SU-DHL-6 (cell line): ENCODE measurements around the gene UNC5C.

Experiments
- H2AFZ ChIP-seq: fragments of 200-600 bp; sonication (generic); 2 replicates; pipeline ENCODE4 v1.6.1; 2014; ENCODE audit warnings: low read depth, mild to moderate bottlenecking, moderate library complexity, mixed read lengths, antibody characterized with exemption, low read length; ENCODE audit not compliant: severe bottlenecking
- H3F3A ChIP-seq: fragments of 200-600 bp; shearing (Covaris generic); 2 replicates; pipeline ENCODE4 v1.6.0; 2016; ENCODE audit warnings: antibody characterized with exemption, mild to moderate bottlenecking; ENCODE audit not compliant: insufficient read depth
- H3K27ac ChIP-seq: fragments of 200-600 bp; sonication (generic); 2 replicates; pipeline ENCODE4 v1.5.1; 2016; ENCODE audit warnings: low read depth, mild to moderate bottlenecking, low read length, moderate library complexity, mixed read lengths
- H3K27me3 ChIP-seq: fragments of 200-600 bp; sonication (generic), shearing (Covaris generic); 2 replicates; pipeline ENCODE4 v1.6.0; 2014; ENCODE audit warnings: mild to moderate bottlenecking, low read length
- H3K36me3 ChIP-seq: fragments of 200-600 bp; sonication (generic); 2 replicates; pipeline ENCODE4 v1.6.1; 2014; ENCODE audit warnings: mild to moderate bottlenecking, low read length, mixed read lengths
- H3K4me2 ChIP-seq: fragments of 300-600, 200-600 bp; shearing (Covaris generic), sonication (generic); 2 replicates; pipeline ENCODE4 v1.6.0; 2014; ENCODE audit warnings: low read length, low read depth, mild to moderate bottlenecking; ENCODE audit not compliant: poor library complexity, severe bottlenecking
- H3K4me3 ChIP-seq: fragments of 200-600 bp; sonication (generic); 2 replicates; pipeline ENCODE4 v1.5.1; 2014; ENCODE audit warnings: antibody characterized with exemption, low read length, mild to moderate bottlenecking, mixed read lengths; ENCODE audit not compliant: insufficient read depth, poor library complexity, severe bottlenecking
- H3K79me2 ChIP-seq: fragments of 200-600 bp; sonication (generic); 2 replicates; pipeline ENCODE4 v1.6.1; 2014; ENCODE audit warnings: mild to moderate bottlenecking, low read length, moderate library complexity; ENCODE audit not compliant: insufficient read depth
- H3K9ac ChIP-seq: fragments of 200-600 bp; sonication (generic); 2 replicates; pipeline ENCODE4 v1.7.0; 2014; ENCODE audit warnings: mild to moderate bottlenecking, low read length
- H3K9me2 ChIP-seq: fragments of 200-600 bp; sonication (generic); replicated peaks from 2 replicates; pipeline ENCODE4 v1.6.1; 2014; ENCODE audit warnings: low read length; ENCODE audit not compliant: insufficient read depth
- H3K9me3 ChIP-seq: fragments of 200-600 bp; sonication (generic); 2 replicates; pipeline ENCODE4 v1.6.1; 2014; ENCODE audit warnings: low read length, mixed read lengths; ENCODE audit not compliant: insufficient read depth
- H4K20me1 ChIP-seq: fragments of 200-600 bp; sonication (generic); 2 replicates; pipeline ENCODE4 v1.6.1; 2014; ENCODE audit warnings: low read depth, mild to moderate bottlenecking, antibody characterized with exemption, low read length, moderate library complexity, mixed read lengths
- EZH2phosphoT487 ChIP-seq: fragments of 200-600 bp; sonication (generic), shearing (Covaris generic); conservative IDR thresholded peaks from 2 replicates; pipeline ENCODE4 v1.6.1; 2018; ENCODE audit warnings: mild to moderate bottlenecking, antibody characterized with exemption, low read length, moderate library complexity, mixed read lengths
- TF ChIP-seq, protein P1 (sequence below): fragments of 200-600 bp; sonication (generic); IDR thresholded peaks from one replicate; pipeline ENCODE4 v1.5.1; 2017; ENCODE audit warnings: antibody characterized with exemption, mild to moderate bottlenecking, low read length, moderate library complexity; ENCODE audit not compliant: insufficient read depth, poor library complexity, severe bottlenecking

Gene UNC5C

DNA sequence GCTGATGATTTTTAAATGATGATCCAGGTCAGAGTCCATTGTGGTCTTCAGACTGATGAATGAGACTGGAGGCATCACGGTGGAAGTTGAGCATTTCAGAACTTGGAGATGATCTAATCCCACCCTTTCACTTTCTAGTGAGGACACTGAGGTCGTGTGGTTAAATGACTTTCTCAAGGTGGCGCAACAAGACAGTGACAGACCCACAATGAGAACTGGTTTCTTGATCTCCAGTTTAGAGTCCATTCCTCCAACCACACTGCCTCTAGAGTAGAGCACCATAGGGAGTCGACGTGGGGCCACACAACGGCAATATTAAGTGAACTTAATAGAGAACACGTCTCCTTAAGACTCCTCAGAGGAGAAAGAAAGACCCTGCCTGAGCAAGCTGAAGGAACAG is 381.0 kb downstream of the UNC5C start:
- Histone ChIP-seq H3K27ac (no peak overlapping the region), H3K36me3 (no peaks in the 10 kb centered on the region)

DNA sequence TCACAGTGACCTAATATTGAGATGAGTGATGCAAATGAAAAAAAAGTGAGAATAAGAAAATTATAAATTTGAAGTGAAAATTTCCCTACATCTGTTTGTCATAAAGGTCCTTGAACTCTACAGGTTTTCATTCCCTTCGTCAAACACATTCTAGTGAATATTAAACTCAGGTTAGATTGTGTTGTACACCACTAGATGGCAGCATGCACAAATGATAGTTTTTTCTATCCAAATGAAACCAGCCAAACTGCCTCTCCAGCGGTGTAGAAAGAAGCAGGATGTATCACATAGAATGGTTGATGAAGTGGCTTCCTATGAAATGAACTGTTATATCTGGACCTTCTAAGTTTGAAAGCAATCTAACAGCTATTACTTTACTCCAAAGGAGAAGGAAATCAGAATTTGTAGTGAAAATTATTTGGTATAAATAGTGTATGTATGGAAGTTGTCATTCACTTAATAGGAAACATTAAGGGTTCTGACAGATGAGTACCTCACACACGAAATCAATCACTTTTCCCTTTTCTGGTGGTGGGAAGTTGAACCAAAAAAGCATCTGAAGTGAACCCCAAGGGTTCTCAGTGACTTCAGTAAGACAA is 382.7 kb downstream of the UNC5C start:
- H3K27ac ChIP-seq: no peak overlapping the region
- no peaks in the 10 kb centered on the region for H3F3A ChIP-seq
- no peaks in the 10 kb centered on the region for H3K27me3 ChIP-seq
- no peaks in the 10 kb centered on the region for H3K36me3 ChIP-seq
- no peak overlapping the region for H3K4me3 ChIP-seq
- H2AFZ ChIP-seq: no peak overlapping the region
- H3K9me2 ChIP-seq: no peaks in the 10 kb centered on the region
- H3K9ac ChIP-seq: no peak overlapping the region
- no peaks in the 10 kb centered on the region for H4K20me1 ChIP-seq
- TF ChIP-seq, protein P1, sequence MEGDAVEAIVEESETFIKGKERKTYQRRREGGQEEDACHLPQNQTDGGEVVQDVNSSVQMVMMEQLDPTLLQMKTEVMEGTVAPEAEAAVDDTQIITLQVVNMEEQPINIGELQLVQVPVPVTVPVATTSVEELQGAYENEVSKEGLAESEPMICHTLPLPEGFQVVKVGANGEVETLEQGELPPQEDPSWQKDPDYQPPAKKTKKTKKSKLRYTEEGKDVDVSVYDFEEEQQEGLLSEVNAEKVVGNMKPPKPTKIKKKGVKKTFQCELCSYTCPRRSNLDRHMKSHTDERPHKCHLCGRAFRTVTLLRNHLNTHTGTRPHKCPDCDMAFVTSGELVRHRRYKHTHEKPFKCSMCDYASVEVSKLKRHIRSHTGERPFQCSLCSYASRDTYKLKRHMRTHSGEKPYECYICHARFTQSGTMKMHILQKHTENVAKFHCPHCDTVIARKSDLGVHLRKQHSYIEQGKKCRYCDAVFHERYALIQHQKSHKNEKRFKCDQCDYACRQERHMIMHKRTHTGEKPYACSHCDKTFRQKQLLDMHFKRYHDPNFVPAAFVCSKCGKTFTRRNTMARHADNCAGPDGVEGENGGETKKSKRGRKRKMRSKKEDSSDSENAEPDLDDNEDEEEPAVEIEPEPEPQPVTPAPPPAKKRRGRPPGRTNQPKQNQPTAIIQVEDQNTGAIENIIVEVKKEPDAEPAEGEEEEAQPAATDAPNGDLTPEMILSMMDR: peak; percentile 15
- TF ChIP-seq EZH2phosphoT487: no peak
- no peaks in the 10 kb centered on the region for H3K79me2 ChIP-seq
- no peaks in the 10 kb centered on the region for H3K9me3 ChIP-seq
- H3K4me2 ChIP-seq: no peak overlapping the region

More for the DNA sequence above, 381.0 kb downstream of the UNC5C start:
- Histone ChIP-seq H4K20me1 (no peaks in the 10 kb centered on the region), H3F3A (no peaks in the 10 kb centered on the region), H3K9me3 (no peaks in the 10 kb centered on the region), H2AFZ (no peak overlapping the region), H3K4me3 (no peak overlapping the region), H3K9ac (no peak overlapping the region), H3K4me2 (no peak overlapping the region), H3K79me2 (no peaks in the 10 kb centered on the region), H3K9me2 (no peaks in the 10 kb centered on the region), H3K27me3 (no peaks in the 10 kb centered on the region)
- TF ChIP-seq, protein P1: no peak
- no peak for TF ChIP-seq EZH2phosphoT487

DNA sequence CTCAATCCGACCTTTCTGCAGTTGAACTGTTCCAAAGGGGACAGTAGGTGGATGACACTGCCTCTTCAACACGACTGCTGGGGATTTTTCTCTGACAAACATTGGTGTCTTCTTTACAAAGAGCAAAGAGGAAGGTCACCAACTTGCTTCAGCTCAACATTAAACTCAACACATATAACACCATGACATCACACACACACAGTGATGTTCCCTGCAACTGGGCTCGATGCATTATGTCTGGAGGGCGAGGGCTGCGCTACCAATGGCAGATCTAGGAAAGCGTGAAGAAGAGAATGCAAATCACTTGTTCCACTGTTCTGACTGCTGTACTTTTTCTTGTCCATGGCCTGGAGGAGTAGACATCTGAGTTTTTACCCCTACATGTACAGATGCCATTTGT is 385.9 kb downstream of the UNC5C start:
- no peaks in the 10 kb centered on the region for H4K20me1 ChIP-seq
- TF ChIP-seq, protein P1: no peak
- TF ChIP-seq EZH2phosphoT487: no peak
- H3K79me2 ChIP-seq: no peaks in the 10 kb centered on the region
- no peak overlapping the region for H3K27ac ChIP-seq
- H3K36me3 ChIP-seq: no peaks in the 10 kb centered on the region
- H3K9ac ChIP-seq: no peak overlapping the region
- H3K27me3 ChIP-seq: no peaks in the 10 kb centered on the region
- H3F3A ChIP-seq: no peaks in the 10 kb centered on the region
- no peak overlapping the region for H3K4me3 ChIP-seq
- H3K9me2 ChIP-seq: no peaks in the 10 kb centered on the region
- no peak overlapping the region for H3K4me2 ChIP-seq
- no peak overlapping the region for H2AFZ ChIP-seq
- no peaks in the 10 kb centered on the region for H3K9me3 ChIP-seq
